ENCODE data around the gene VAT1L. TPM values are rescaled to one million over a fixed set of nuclear protein-coding genes. Genes with fewer than 3 reads are reported as not detected.

VAT1L gene
- total and polyA plus RNA-seq, 2 experiments from 2014 or later: 3.1 to 5.9 TPM

GRCh38 chr16:77856438-77857160 lies 68.2 kb downstream of the VAT1L start:
- Histone ChIP-seq H3K9me3 (ENCODE audit: low read depth) (no peaks in the 10 kb centered on the region), H3K27me3 (no peaks in the 10 kb centered on the region), H3K79me2 (no peaks in the 10 kb centered on the region), H3K4me3 (no peak overlapping the region), H3K9me2 (replicated peaks; ENCODE audit: insufficient read depth) (no peaks in the 10 kb centered on the region), H2AFZ (no peak overlapping the region), H3K4me2 (no peak overlapping the region), H3K27ac (no peak overlapping the region), H3K4me1 (ENCODE audit: insufficient read depth) (no peaks in the 10 kb centered on the region), H4K20me1 (ENCODE audit: insufficient read depth, poor library complexity, severe bottlenecking) (no peaks in the 10 kb centered on the region), H3K36me3 (replicated peaks; ENCODE audit: insufficient read depth, low read depth) (no peaks in the 10 kb centered on the region)
- TF ChIP-seq EZH2phosphoT487 (IDR thresholded peaks at IDR 0.05; ENCODE audit: low read depth, severe bottlenecking, unreplicated experiment): no peak
- TF ChIP-seq EZH2 (IDR thresholded peaks at IDR 0.05; ENCODE audit: borderline replicate concordance): no peak
- TF ChIP-seq, protein P1, sequence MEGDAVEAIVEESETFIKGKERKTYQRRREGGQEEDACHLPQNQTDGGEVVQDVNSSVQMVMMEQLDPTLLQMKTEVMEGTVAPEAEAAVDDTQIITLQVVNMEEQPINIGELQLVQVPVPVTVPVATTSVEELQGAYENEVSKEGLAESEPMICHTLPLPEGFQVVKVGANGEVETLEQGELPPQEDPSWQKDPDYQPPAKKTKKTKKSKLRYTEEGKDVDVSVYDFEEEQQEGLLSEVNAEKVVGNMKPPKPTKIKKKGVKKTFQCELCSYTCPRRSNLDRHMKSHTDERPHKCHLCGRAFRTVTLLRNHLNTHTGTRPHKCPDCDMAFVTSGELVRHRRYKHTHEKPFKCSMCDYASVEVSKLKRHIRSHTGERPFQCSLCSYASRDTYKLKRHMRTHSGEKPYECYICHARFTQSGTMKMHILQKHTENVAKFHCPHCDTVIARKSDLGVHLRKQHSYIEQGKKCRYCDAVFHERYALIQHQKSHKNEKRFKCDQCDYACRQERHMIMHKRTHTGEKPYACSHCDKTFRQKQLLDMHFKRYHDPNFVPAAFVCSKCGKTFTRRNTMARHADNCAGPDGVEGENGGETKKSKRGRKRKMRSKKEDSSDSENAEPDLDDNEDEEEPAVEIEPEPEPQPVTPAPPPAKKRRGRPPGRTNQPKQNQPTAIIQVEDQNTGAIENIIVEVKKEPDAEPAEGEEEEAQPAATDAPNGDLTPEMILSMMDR (IDR thresholded peaks at IDR 0.05; ENCODE audit: poor library complexity): no peak
- no peak for DNase-seq (ENCODE audit: low spot score)
- WGBS (ENCODE audit: low lambda C conversion rate, missing lambda C conversion rate): 72% methylated on average over 11 of the region's 11 CpGs

GRCh38 chr16:77858060-77858459 lies 69.7 kb downstream of the VAT1L start:
- H4K20me1 ChIP-seq (ENCODE audit: insufficient read depth, poor library complexity, severe bottlenecking): no peaks in the 10 kb centered on the region
- DNase-seq (ENCODE audit: low spot score): no peak
- no peaks in the 10 kb centered on the region for H3K9me3 ChIP-seq (ENCODE audit: low read depth)
- no peak overlapping the region for H3K27ac ChIP-seq
- H2AFZ ChIP-seq: no peak overlapping the region
- no peaks in the 10 kb centered on the region for H3K9me2 ChIP-seq (replicated peaks; ENCODE audit: insufficient read depth)
- 91% methylated on average over 6 of the region's 6 CpGs for WGBS (ENCODE audit: low lambda C conversion rate, missing lambda C conversion rate)
- TF ChIP-seq, protein P1 (IDR thresholded peaks at IDR 0.05; ENCODE audit: poor library complexity): no peak
- TF ChIP-seq EZH2 (IDR thresholded peaks at IDR 0.05; ENCODE audit: borderline replicate concordance) (no peak), EZH2phosphoT487 (IDR thresholded peaks at IDR 0.05; ENCODE audit: low read depth, severe bottlenecking, unreplicated experiment) (no peak)
- no peak overlapping the region for H3K4me3 ChIP-seq
- H3K27me3 ChIP-seq: no peaks in the 10 kb centered on the region
- H3K79me2 ChIP-seq: no peaks in the 10 kb centered on the region
- H3K4me2 ChIP-seq: no peak overlapping the region
- H3K36me3 ChIP-seq (replicated peaks; ENCODE audit: insufficient read depth, low read depth): no peaks in the 10 kb centered on the region
- H3K4me1 ChIP-seq (ENCODE audit: insufficient read depth): no peaks in the 10 kb centered on the region

- Histone ChIP-seq H3K4me1 (ENCODE audit: insufficient read depth) (no peaks in the 10 kb centered on the region), H3K9me2 (replicated peaks; ENCODE audit: insufficient read depth) (no peaks in the 10 kb centered on the region), H3K9me3 (ENCODE audit: low read depth) (no peaks in the 10 kb centered on the region), H3K36me3 (replicated peaks; ENCODE audit: insufficient read depth, low read depth) (no peaks in the 10 kb centered on the region), H2AFZ (no peak overlapping the region), H3K4me2 (no peak overlapping the region), H3K4me3 (no peak overlapping the region), H3K27ac (no peak overlapping the region), H3K27me3 (no peaks in the 10 kb centered on the region), H3K79me2 (no peaks in the 10 kb centered on the region), H4K20me1 (ENCODE audit: insufficient read depth, poor library complexity, severe bottlenecking) (no peaks in the 10 kb centered on the region)
- WGBS (ENCODE audit: low lambda C conversion rate, missing lambda C conversion rate): 86% methylated on average over 11 of the region's 11 CpGs
- no peak for TF ChIP-seq EZH2 (IDR thresholded peaks at IDR 0.05; ENCODE audit: borderline replicate concordance)
- TF ChIP-seq, protein P1 (IDR thresholded peaks at IDR 0.05; ENCODE audit: poor library complexity): no peak
- no peak for TF ChIP-seq EZH2phosphoT487 (IDR thresholded peaks at IDR 0.05; ENCODE audit: low read depth, severe bottlenecking, unreplicated experiment)
- no peak for DNase-seq (ENCODE audit: low spot score)
These were observed 71.3 kb downstream of the VAT1L start for GRCh38 chr16:77859493-77860232.
